HG02610 (cell line): ENCODE results near the gene ZFAND3.
"Not testable (repeated sequence)": the region's sequence is repeated elsewhere in the genome, so short reads cannot be mapped to it uniquely, and the experiment has no call there.

Experiments used
- ATAC-seq: cut with Tn5 transposase; IDR thresholded peaks from one replicate; pipeline ENCODE4 v1.9.1; 2021; ENCODE audit warnings: mild to moderate bottlenecking, moderate library complexity; ENCODE audit not compliant: unreplicated experiment

Gene ZFAND3

DNA sequence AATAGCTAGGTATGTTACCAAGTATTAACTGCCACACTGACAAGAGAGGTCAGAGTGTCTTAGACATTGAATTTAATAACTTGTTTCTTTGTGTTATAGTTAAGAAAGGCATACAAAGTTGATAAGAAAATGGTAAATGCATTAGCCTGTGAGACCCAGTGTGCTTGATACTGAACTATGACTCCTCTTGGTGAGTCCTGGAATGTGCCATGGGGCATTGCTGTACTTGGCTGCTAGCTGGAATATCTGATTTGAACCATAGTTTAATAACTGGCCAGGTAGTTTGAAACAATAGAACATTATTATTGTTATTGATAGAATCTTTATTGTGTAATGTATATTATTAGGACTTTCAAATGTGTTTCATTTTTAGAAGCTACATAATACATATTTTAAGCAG, 70.0 kb downstream of the ZFAND3 start:
- ATAC-seq = no peak

DNA sequence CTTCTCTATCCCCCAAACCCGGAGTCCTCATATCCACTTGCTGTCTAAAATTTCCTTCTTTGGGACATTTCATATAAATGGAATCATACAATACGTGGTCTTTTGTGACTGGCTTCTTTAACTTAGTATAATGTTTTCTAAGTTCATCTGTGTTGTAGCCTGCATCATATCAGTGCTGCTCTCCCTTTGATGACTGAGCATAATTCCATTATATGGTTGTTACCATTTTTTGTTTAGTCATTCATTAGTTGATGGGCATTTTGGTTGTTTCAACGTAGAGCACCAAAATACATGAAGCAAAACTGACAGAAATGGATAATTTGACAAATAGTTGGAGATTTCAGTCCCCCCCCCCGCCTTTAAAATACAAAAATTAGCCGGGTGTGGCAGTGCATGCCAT, 71.5 kb downstream of the ZFAND3 start:
- ATAC-seq = no peak

DNA sequence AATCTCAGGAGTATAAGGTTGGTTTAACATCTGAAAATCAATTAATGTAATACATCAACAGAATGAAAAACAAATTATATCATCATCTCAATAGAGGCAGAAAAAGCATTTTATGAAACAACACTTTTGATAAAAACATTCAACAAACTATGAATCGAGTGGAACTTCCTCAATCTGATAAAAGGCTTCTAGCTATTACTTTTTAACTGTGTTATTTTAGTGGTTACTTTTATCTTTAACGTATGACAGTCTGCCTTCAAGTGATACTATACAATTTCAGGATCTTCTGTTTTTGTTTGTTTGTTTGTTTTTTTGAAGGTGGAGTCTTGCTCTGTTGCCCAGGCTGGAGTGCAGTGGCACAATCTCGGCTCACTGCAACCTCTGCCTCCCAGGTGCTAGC, 73.7 kb downstream of the ZFAND3 start:
- no peak for ATAC-seq

DNA sequence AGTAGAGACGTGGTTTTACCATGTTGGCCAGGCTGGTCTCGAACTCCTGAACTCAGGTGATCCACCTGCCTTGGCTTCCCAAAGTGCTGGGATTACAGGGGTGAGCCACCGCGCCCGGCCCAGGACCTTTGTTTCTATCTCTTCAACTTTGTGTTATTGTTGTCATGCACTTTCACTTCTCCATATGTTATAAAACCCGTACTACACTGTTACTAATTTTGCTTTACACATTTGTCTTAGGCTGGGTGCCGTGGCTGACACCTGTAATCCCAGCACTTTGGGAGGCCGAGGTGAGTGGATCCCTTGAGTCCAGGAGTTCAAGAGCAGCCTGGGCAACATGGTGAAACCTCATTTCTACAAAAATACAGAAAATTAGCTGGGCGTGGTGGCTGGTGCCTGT, 74.2 kb downstream of the ZFAND3 start:
- not testable (repeated sequence) for ATAC-seq

DNA sequence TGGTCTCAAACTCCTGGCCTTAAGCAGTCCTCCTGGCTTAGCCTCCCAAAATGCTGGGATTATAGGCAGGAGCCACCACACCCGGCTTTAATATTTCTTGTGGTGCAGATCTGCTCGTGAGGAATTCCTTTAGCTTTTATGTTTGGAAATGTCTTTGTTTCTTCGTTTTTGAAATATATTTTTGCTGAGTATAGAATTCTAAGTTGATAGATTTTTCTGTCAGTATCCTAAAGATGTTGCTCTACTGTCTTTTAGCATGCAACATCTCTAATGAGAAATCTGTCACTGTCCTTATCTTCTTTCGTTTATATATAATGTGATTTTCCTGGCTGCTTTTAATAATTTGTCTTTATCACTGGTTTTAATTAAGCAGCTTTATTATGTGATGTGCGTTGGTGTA, 75.1 kb downstream of the ZFAND3 start:
- no peak for ATAC-seq

DNA sequence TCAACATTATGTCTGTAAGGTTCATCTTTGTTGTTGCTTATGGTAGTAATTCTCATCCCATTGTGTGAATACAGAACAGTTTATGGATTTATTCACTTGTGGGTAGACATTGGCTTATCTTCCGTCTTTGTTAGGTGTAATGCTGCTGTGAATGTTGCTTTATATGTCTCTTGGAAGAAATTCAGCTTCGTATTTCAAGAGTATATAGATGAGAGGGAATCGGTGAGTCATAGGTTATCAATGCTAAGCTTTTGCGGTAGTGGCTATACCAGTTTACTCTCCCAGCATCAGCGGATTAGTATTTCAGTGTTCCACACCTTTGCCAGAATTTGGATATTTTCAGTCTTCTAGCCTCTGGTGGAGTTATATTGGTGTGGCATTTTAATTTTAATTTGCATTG, 77.8 kb downstream of the ZFAND3 start:
- ATAC-seq = no peak

DNA sequence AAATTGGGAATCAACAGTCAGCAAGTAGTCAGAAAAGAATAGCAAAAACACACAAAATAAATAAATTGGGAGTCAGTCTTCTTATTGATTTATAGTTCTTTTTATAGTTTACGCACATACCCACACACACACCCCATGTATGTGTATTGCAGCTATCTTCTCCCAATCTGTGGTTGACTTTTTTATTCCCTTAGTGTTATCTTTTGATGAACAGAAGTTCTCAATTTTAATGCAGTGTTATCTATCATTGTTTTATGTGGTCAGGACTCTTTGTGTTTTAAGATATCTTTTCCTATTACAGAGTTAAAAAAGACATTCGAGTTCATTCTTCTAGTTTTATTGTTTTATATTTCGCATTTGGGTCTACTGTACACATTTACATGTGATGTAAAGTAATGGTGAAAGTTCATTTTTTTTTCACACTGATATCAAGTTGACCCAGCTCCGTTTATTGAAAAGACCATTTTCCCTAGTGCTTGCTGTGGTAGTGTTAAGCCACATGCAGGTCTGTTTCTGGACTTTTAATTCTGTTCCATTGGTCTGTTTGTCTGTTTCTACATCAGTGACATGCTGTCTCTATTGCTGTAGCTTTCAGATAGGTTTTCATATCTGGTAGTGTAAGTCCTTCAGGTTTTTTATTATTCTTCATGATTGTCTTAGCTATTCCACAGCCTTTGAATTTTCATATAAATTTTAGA, 78.4 kb downstream of the ZFAND3 start:
- no peak for ATAC-seq

DNA sequence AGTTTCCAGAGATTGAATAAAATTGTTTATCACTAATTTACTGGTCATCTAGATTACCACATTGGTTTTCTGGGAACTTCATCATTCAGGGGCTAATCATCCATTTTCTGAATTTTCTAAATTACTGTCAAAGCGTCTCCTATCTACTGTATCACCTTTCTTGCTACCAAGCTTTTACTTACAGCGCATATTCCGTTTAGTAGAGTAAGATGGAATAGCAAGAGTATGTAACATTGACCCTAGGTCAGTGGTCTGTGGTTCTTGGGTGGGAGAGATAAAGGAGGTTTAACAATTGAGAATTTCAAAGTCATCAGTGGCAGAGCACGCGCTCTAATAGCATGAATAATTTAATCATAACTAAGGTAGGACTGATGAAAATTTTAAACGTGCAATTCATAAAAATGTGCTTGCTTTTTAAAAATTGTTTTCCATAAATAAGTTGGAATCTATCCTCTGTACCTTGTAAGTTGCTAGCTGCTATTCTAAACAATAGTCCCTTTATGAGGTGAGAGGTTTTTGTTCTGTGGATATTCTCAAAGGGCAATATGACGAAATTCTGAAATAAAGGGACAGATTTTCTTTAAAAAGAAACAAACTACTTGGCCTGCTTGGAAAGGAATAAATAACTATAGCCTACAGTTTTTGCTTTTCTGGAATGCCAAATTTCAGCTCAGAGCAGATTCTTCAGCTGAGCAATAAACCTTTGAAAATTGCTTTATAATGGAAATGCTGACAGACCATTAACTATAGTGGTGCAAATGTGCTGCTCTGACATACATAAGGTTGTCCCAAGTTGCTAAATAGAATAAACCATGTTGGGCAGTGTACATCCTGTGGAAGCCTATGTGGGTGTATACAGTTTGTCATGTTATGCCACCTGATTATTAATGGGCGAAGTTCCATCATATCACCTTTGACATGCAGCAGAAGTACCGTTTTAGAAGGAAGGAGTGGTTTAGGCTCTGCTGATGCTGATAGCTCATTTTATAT, 84.1 kb downstream of the ZFAND3 start:
- no peak for ATAC-seq

DNA sequence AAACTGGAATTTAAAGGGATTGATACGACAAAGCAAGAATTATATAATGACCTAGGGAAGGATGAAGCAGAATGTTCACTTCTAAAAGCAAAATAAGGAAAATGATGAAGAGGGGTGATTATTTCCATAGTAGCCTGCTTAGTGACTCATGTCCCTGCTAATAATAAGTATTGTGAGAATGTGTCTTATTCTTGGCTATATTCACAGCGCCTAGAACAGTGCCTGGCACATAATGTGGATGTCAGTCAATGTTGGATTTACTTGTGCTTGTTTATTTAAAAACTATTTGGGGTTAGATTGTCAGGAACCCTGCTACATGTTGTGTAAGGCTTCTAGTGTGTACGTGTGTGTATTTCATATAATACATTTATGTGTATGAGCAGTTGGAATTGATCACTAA, 85.1 kb downstream of the ZFAND3 start:
- no peak for ATAC-seq

DNA sequence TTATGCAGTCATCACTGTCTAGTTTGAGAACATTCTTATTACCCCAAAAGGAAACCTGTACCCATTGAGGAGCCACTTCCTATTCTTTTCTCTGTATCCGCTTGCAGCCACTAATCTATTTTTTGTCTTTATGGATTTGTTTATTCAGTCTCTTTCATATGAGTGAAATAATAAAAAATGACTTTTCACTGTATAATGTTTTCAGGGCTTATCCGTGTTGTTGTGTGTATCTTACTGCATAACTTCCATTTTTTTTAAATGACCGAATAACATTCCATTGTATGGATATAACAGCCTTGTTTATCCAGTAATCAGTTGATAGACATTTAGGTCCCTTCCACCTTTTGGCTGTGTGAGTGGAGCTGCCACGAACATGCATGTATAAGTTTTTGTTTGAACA, 86.6 kb downstream of the ZFAND3 start:
- no peak for ATAC-seq

DNA sequence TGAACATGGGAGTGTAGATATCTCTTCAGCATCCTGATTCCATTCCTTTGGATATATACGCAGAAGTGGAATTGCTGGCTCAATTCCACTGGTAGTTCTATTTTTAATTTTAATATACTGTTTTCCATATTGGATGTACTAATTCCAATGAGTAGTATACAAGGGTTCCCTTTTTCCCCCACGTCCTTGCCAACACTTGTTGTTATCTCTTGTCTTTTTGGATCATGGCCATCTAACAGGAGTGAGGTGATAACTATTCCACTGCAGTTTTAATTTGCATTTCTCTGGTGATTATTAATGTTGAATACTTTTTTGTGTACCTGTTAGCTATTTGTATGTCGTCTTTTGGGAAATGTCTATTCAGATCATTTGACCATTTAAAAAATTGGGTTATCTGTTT, 91.5 kb downstream of the ZFAND3 start:
- ATAC-seq = no peak

DNA sequence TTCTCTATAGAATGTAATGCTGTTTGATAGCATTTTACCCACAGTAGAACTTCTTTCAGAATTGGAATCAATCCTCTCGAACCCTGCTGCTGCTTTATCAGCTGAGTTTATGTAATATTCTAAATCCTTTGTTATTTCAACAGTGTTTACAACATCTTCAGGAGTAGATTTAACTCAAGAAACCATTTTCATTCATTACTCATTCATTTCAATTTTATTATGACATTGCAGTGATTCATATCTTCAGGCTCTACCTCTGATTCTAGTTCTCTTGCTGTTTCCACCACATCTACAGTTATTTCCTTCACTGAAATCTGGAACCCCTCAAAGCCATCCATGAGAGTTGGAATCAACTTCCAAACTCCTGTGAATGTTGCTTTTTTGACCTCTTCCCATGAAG, 93.7 kb downstream of the ZFAND3 start:
- no peak for ATAC-seq

DNA sequence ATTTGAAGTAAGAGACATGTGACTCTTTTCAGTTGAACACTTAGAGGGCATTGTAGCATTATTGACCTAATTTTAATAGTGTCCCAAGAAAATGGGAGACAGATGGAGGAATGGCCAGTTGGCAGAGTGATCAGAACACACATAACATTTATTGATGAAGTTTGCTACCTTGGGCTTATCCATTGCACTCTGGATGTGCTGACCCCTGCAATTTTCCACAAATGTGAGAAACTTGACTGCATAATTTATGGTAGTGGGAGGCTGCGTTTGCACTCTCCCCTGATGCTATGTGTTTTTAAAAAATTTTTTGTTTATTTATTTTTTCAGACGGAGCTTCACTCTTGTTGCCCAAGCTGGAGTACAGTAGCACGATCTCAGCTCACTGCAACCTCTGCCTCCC, 95.9 kb downstream of the ZFAND3 start:
- ATAC-seq = no peak

DNA sequence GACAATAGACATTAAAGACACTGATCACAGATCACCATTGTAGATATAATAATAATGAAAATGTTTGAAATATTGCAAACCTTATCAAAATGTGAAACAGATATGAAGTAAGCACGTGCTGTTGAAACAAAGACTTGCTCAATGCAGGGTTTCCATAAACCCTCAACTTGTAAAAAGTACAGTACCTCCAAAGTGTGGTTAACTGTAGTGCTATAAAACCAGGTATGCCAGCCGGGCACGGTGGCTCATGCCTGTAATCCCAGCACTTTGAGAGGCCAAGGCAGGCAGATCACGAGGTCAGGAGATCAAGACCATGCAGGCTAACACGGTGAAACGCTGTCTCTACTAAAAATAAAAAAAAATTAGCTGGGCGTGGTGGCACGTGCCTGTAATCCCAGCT, 96.6 kb downstream of the ZFAND3 start:
- no peak for ATAC-seq

DNA sequence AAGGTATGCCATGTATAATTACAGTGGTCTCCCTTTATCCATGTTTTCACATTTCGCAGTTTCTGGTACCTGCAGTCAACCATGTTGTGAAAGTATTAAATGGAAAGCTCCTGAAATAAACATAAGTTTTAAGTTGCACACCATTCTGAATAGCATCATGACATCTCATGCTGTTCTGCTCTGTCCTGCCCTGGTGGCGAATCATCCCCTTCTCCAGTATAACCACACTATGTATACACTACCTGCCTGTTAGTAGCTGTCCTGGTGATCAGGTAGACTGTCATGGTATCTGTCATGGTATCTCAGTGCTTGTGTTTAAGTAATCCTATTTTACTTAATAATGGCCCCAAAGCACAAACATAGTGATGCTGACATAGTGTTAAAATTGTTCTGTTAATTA, 97.1 kb downstream of the ZFAND3 start:
- no peak for ATAC-seq

DNA sequence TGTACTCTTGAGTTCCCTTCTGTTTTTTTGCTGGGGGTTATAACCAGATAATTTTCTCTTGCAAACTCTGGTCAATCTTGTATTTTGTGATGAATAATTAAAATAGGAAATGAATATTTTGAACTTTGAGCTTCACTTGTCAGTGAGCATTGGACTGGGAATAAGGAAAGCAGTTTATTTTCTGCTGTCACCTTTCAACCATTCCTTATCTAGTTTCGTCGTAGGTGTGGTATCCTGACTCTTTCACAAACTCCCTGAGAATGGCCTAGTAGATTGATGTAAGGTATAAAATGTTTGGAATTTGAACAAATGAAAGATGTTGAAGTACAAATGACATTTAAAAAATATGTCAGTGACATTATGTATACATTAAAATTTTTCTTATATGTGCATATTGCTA, 98.0 kb downstream of the ZFAND3 start:
- ATAC-seq = no peak

DNA sequence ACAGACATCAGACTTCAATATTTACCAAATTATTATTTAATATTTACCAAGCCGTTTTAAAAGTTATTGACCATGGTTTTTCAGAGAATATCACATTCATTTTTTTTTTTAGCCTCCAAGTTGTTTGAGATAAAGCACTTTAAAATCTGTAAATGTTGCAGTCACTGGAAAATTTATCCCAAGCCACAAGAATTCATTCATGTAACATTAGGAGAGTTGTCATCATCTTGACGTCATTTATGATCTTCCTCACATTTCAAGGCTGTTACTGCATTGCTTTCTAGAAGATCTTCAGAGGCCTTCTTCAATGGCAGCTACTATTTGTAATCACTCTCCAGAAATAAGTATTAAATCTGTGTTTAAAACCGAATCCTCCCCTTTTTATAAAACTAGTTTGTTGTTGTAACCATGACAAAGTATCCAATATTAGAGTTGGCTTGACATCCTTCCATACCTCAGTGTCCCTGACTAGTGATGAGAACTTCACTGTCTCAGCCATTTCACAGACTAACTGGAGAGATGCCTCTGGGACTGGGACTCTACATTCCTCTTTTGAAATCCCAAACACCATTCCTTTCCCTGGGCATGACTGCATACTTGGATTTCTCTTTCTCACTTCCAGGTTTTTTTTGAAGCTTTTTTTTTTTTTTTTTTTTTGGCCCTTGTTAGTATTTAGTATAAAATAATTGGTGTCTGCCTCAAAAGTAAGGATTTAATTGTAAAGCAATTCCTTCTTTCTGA, 100.1 kb downstream of the ZFAND3 start:
- ATAC-seq = no peak

DNA sequence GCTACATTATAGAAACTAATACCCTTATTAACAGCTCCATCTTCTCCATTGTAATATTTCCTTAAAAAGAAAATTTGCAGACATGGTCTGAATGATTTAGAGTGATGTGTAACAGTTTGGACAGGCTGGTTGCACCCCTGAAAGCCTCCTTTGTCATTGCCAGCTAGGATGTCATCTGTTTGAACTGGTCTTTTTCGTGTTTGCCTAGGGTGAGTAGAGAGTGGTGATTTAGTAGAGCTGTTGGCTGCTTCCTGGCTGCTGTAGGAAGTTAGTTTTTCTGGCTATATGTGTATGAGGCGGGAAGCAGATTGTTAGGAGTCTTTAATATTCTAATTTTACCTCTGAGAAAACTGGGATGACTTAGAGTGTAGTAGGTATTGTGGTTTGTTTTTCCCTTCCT, 101.1 kb downstream of the ZFAND3 start:
- no peak for ATAC-seq

DNA sequence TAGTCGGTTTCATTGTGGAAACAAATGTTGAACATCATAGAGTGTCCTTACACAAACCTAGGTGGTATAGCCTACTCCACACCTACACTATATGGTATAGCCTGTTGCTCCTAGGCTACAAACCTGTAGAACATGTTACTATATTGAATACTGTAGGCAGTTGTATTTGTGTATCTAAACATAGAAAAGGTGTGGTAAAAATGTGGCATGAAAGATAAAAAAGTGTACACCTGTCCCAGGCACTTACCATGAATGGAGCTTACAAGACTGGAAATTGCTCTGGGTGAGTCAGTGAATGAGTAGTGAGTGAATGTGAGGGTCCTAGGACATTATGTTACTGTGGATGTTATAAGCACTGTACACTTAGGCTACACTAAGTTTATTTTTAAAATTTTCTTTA, 103.0 kb downstream of the ZFAND3 start:
- ATAC-seq = no peak

DNA sequence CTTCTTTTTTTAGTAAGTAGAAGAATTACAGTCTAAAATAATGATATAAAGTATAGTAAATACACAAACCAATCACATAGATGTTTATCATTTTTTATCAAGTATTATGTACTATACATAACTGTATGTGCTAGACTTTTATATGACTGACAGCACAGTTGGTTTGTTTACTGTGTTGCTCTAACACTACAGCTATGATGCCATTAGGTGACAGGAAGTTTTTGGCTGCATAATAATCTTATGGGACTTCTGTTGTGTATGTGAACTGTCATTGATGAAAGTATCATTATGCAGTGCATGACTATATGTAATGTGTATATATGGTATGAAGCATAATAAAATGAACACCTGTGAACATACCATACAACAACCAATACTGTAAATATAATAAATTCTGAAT, 104.0 kb downstream of the ZFAND3 start:
- ATAC-seq = no peak

DNA sequence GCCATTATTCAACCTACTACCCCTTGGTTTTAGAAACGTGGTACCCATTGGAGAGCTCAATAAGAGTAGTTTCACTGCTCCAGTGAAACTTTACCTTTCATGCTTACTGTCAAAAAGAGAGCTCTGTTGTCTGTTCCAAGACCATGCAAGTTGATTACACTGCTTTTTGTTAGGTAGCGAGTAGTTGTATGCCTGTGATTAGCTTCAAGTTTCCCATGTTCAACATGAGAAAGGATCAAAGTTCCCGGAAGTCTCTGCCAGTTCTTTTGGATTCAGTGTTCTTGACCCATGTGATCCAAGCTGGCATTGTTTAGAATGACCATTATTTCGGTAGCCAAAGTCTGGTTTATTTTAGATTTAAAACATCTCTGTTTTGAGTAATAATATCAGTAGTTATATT, 107.1 kb downstream of the ZFAND3 start:
- ATAC-seq = no peak

DNA sequence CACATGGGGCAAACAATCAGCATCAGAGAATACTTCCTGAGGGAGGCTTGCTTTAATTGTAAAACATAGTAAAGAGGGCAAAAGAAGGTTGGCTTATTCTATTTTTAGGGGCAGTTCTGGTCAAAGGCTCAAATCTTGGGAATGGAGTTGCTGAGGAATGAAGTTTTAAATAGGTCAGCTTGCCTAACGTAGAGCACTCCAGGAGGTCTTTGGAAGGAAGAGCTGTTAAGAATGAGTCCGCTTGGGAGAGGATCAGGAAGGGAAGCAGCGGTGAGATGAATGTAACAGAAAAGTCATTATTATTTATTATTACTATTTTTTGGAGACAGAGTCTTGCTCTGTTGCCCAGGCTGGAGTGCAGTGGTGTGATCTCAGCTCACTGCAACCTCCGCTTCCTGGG, 108.7 kb downstream of the ZFAND3 start:
- ATAC-seq = no peak
